Omental fat pad (tissue), 4 donors: ENCODE data around the gene FNBP1. TPM values are rescaled to one million over a fixed set of nuclear protein-coding genes. Genes with fewer than 3 reads are reported as not detected.

Source experiments
- ATAC-seq: fragments of 150-250 bp; one replicate; pipeline ENCODE4 v1.9.1; 2016; ENCODE audit warnings: mild to moderate bottlenecking, moderate library complexity; ENCODE audit not compliant: low FRiP score
- DNase-seq: peaks from one replicate; pipeline ENCODE4 v3.0.0-alpha.2; 2019; ENCODE audit warnings: low spot score
- total RNA-seq, 4 donors: library from RNA; depleted of rRNA; stranded (reverse); fragments of >200 nt; gene quantifications; one replicate each; pipeline ENCODE4 v1.1.0, GENCODE V29; 2016
- TF ChIP-seq, protein P1 (sequence below), 3 donors: fragments of 450-650 bp; IDR thresholded peaks; one replicate each; pipeline ENCODE4 v1.5.1; 2016 to 2017; ENCODE audit warnings: antibody characterized with exemption in 3 of 3, mild to moderate bottlenecking in 3 of 3, moderate library complexity in 2 of 3

Gene FNBP1
- total RNA-seq, 4 donors from 2014 or later: 38.7 to 53.4 (median 45.9) TPM

DNA sequence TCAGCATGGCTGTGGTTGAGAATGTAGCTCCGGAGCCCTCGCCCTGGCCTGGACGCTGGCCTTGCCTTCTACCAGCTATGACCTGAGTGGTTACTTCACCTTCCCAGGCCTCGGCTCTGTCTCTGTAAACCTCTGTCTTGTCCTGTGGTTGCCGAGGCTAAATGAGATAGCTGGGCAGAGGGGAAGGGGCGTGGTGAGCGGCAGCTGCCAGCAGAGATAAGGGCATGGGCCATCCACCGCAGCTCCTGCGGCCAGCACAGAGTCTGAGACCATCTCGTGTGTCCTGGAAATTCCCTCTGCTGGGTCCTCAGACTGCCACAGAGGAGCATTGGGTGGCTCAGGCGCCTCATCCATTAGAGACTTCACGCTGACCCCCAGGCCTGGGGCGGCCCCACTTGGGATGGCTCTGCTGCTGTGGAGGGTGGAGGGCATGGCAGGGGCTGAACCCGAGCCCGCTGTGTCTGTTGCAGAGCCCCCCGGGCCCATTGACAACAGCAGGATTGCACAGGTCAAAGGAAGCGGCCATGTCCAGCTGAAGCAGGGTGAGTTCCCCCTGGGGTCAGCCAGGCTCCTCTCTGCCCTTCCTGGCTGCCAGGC, 163.8 kb downstream of the FNBP1 start:
- ATAC-seq: no peak
- TF ChIP-seq, protein P1, sequence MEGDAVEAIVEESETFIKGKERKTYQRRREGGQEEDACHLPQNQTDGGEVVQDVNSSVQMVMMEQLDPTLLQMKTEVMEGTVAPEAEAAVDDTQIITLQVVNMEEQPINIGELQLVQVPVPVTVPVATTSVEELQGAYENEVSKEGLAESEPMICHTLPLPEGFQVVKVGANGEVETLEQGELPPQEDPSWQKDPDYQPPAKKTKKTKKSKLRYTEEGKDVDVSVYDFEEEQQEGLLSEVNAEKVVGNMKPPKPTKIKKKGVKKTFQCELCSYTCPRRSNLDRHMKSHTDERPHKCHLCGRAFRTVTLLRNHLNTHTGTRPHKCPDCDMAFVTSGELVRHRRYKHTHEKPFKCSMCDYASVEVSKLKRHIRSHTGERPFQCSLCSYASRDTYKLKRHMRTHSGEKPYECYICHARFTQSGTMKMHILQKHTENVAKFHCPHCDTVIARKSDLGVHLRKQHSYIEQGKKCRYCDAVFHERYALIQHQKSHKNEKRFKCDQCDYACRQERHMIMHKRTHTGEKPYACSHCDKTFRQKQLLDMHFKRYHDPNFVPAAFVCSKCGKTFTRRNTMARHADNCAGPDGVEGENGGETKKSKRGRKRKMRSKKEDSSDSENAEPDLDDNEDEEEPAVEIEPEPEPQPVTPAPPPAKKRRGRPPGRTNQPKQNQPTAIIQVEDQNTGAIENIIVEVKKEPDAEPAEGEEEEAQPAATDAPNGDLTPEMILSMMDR (IDR thresholded peaks at IDR 0.05): no peak
- DNase-seq: no peak

DNA sequence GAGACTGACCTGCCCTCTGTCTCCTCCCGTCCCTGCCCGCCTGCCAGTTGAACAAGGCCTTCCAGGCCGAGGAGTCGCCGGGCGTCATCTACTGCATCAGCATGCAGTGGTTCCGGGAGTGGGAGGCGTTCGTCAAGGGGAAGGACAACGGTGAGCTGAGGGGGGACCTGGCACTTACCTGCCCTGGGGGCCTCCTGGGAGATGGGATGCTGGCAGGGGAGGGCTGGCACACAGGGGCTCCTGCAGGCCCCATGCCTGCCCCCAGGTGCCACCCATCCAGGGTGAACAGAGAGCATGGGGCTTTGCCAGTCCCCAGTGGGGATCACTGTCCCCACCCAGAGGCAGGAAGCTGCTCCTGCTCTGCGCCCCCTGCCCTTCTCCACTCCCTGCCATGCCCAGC, 164.7 kb downstream of the FNBP1 start:
- TF ChIP-seq, protein P1 (IDR thresholded peaks at IDR 0.05): no peak
- ATAC-seq (no peak), DNase-seq (no peak)

DNA sequence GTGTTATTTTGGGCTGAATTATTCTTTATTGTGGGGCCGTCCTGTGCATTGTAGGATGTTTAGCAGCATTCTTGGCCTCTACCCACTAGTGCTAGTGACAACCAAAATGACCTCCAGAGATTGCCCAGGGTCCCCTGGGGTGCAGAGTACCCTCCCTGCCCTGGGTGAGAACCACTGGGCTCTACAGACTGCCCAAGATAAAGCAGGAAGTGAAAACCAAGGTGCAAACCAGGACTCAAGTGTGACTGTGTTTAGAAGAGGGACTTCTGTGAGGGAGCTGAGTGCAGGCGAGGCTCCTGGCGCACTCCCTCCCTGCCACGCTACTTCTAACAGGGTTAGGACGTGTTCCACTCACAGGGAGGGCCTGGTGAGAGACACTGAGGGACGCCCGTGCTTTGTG, 166.2 kb downstream of the FNBP1 start:
- no peak for ATAC-seq
- DNase-seq: no peak
- TF ChIP-seq, protein P1 (IDR thresholded peaks at IDR 0.05): no peak

DNA sequence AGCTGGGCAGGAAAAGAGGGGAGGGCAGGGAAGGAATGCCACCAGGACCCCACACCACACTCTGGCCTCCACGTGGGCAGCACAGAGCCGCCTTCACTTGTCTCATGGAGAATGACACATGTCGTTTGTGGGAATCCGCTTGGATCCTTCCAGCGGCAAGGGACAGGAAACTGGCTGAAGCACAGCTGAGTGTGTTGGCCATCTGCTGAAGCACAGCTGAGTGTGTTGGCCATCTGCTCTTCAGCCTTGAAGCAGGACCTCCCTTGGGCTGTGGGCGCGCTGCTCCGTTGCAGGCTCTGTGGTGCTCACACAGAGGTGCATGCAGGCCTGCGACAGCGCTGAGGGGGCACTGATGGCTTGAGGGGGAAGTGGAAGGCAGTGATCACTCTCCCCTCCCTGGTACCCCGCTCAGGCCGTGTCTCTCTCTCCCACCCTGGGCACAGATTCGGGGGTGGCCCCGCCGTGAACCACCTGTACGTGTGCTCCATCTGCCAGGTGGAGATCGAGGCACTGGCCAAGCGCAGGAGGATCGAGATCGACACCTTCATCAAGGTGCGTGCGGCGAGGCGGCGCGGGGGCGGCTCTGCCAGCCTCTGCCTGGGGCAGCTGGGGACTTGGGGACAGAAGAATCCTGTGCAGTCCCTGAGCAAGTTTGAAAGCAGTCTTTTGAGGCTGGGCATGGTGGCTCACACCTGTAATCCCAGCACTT, 167.1 kb downstream of the FNBP1 start:
- ATAC-seq: no peak
- TF ChIP-seq, protein P1 (IDR thresholded peaks at IDR 0.05): no peak
- no peak for DNase-seq

DNA sequence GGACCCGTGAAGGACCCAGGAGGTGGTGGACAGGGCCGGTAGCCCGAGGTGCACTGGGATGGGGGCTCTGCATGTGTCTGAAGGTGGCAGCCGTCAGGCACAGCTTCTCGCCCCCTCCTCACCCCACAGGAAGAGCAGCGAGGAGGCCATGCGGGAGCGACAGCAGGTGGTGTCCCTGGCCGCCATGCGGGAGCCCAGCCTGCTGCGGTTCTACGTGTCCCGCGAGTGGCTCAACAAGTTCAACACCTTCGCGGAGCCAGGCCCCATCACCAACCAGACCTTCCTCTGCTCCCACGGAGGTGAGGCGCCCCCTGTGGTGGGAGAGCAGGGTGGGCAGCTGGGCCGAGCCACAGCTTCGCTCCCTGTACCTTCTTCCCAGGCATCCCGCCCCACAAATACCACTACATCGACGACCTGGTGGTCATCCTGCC, 167.8 kb downstream of the FNBP1 start:
- no peak for DNase-seq
- no peak for ATAC-seq
- TF ChIP-seq, protein P1 (IDR thresholded peaks at IDR 0.05): no peak

DNA sequence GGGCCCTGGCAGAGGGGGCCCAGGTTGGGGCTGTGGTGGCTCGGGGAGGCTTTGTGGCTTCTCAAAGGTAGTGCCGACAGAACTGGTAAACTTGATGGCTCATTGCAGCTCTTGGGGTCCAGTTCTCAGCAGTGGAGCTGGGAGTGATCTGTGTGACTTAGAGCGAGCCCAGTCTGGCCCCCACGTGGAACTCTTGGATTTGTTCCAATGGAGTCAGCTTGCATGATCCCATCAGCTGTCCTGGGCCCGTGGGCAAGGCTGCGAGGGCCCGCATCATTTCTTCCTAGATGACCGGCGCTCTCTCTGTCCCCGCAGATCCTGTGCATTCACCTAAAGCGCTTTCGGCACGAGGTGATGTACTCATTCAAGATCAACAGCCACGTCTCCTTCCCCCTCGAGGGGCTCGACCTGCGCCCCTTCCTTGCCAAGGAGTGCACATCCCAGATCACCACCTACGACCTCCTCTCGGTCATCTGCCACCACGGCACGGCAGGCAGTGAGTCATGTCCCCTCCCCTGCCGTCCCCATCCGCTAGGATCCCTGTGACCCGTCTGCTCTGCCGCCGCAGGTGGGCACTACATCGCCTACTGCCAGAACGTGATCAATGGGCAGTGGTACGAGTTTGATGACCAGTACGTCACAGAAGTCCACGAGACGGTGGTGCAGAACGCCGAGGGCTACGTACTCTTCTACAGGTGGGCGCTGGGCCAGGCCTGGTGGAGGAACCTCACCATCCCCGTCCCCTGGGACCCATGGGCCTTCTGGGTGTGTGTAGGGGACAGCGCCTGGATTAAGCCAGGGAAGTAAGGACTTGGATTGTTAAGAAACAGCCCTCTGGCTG, 168.5 kb downstream of the FNBP1 start:
- DNase-seq (no peak), ATAC-seq (no peak)
- TF ChIP-seq, protein P1 (IDR thresholded peaks at IDR 0.05): no peak
